Neural cell (in vitro differentiated cells): Measurements from ENCODE around the gene FAM174C. TPM values are rescaled to one million over a fixed set of nuclear protein-coding genes. Genes with fewer than 3 reads are reported as not detected.

Experiments
- H2AFZ ChIP-seq: fragments of 200-600, 300-800 bp; sonication (generic), shearing (Covaris generic); 2 replicates; pipeline ENCODE4 v1.6.0; 2014; ENCODE audit warnings: low read depth, mild to moderate bottlenecking, antibody characterized with exemption, low read length, moderate library complexity
- H3F3A ChIP-seq: fragments of 200-600 bp; shearing (Covaris generic); 2 replicates; pipeline ENCODE4 v1.6.1; 2016; ENCODE audit warnings: mild to moderate bottlenecking, moderate library complexity, mixed read lengths, antibody characterized with exemption, low read length; ENCODE audit not compliant: insufficient read depth, poor library complexity, severe bottlenecking
- H3K27ac ChIP-seq: fragments of 200-600, 300-800 bp; sonication (generic), shearing (Covaris generic); 2 replicates; pipeline ENCODE4 v1.5.1; 2014; ENCODE audit warnings: mild to moderate bottlenecking, low read length, moderate library complexity
- H3K27me3 ChIP-seq: fragments of 300-800, 200-600 bp; sonication (generic), shearing (Covaris generic); 2 replicates; pipeline ENCODE4 v1.6.0; 2014; ENCODE audit warnings: mild to moderate bottlenecking, low read depth, low read length, moderate library complexity; ENCODE audit not compliant: insufficient read depth
- H3K36me3 ChIP-seq: fragments of 300-800, 200-600 bp; sonication (generic), shearing (Covaris generic); 2 replicates; pipeline ENCODE4 v1.5.1; 2014; ENCODE audit warnings: mild to moderate bottlenecking, antibody characterized with exemption, low read length, moderate library complexity; ENCODE audit not compliant: insufficient read depth
- H3K4me2 ChIP-seq: fragments of 300-800, 200-600 bp; sonication (generic), shearing (Covaris generic); 2 replicates; pipeline ENCODE4 v1.6.0; 2014; ENCODE audit warnings: mild to moderate bottlenecking, low read length
- H3K4me3 ChIP-seq: fragments of 300-800, 200-600 bp; sonication (generic), shearing (Covaris generic); 2 replicates; pipeline ENCODE4 v1.5.1; 2014; ENCODE audit warnings: mild to moderate bottlenecking, low read length, moderate library complexity
- H3K79me2 ChIP-seq: fragments of 200-600 bp; shearing (Covaris generic); replicated peaks from 2 replicates; pipeline ENCODE4 v1.6.0; 2014; ENCODE audit warnings: mild to moderate bottlenecking, low read length, moderate library complexity; ENCODE audit not compliant: insufficient read depth
- H3K9ac ChIP-seq: fragments of 300-800, 200-600 bp; sonication (generic), shearing (Covaris generic); 2 replicates; pipeline ENCODE4 v1.6.1; 2016; ENCODE audit warnings: mild to moderate bottlenecking, low read length, mixed read lengths
- H3K9me2 ChIP-seq: fragments of 200-600 bp; shearing (Covaris generic); 2 replicates; pipeline ENCODE4 v1.6.1; 2016; ENCODE audit warnings: mild to moderate bottlenecking, low read length, mixed read lengths; ENCODE audit not compliant: insufficient read depth
- H3K9me3 ChIP-seq: fragments of 200-600, 300-800 bp; sonication (generic), shearing (Covaris generic); 2 replicates; pipeline ENCODE4 v1.6.1; 2016; ENCODE audit warnings: mild to moderate bottlenecking, mixed run types, low read length, moderate library complexity, mixed read lengths
- H4K20me1 ChIP-seq: fragments of 200-600 bp; shearing (Covaris generic); 2 replicates; pipeline ENCODE4 v1.6.1; 2016; ENCODE audit warnings: mild to moderate bottlenecking, mixed run types; ENCODE audit not compliant: insufficient read depth
- EP300 ChIP-seq: fragments of 450-650 bp; conservative IDR thresholded peaks from 2 replicates; pipeline ENCODE4 v1.6.1; 2014; ENCODE audit warnings: antibody characterized with exemption, mild to moderate bottlenecking, moderate library complexity; ENCODE audit not compliant: poor library complexity, severe bottlenecking
- EZH2 ChIP-seq: fragments of 200-600, 300-800 bp; shearing (Covaris generic), sonication (generic); IDR thresholded peaks from 2 replicates; pipeline ENCODE4 v1.6.1; 2014; ENCODE audit warnings: antibody characterized with exemption, low read length, borderline replicate concordance, mild to moderate bottlenecking; ENCODE audit not compliant: insufficient read depth, poor library complexity, severe bottlenecking
- MXI1 ChIP-seq: fragments of 450-650 bp; conservative IDR thresholded peaks from 2 replicates; pipeline ENCODE4 v1.6.1; 2014; ENCODE audit warnings: antibody characterized with exemption, mild to moderate bottlenecking; ENCODE audit not compliant: poor library complexity, severe bottlenecking
- POLR2AphosphoS5 ChIP-seq: IDR thresholded peaks from 2 replicates; pipeline ENCODE4 v1.6.1; 2012
- RAD21 ChIP-seq: fragments of 450-650 bp; conservative IDR thresholded peaks from 2 replicates; pipeline ENCODE4 v1.6.1; 2014; ENCODE audit warnings: antibody characterized with exemption, mild to moderate bottlenecking, moderate library complexity
- SMC3 ChIP-seq: fragments of 450-650 bp; conservative IDR thresholded peaks from 2 replicates; pipeline ENCODE4 v1.6.1; 2014; ENCODE audit warnings: antibody characterized with exemption, mild to moderate bottlenecking, moderate library complexity; ENCODE audit not compliant: poor library complexity
- TAF1 ChIP-seq: IDR thresholded peaks from 2 replicates; pipeline ENCODE4 v1.6.1; 2012; ENCODE audit warnings: low read depth
- polyA plus RNA-seq: library from polyadenylated mRNA; depleted of rRNA; stranded (reverse); fragments of >200 nt; gene quantifications from 2 replicates; pipeline ENCODE4 v1.2.3, GENCODE V29; 2014
- TF ChIP-seq, protein P1 (sequence below): fragments of 450-650 bp; IDR thresholded peaks from 2 replicates; pipeline ENCODE4 v1.5.1; 2014; ENCODE audit warnings: antibody characterized with exemption, mild to moderate bottlenecking, moderate library complexity; ENCODE audit not compliant: poor library complexity, severe bottlenecking
- TF ChIP-seq, protein P2 (sequence below): IDR thresholded peaks from 2 replicates; pipeline ENCODE4 v1.6.1; 2012; ENCODE audit warnings: borderline replicate concordance

The FAM174C gene
- polyA plus RNA-seq, 1 donor from 2014 or later, result 28.4 TPM

DNA sequence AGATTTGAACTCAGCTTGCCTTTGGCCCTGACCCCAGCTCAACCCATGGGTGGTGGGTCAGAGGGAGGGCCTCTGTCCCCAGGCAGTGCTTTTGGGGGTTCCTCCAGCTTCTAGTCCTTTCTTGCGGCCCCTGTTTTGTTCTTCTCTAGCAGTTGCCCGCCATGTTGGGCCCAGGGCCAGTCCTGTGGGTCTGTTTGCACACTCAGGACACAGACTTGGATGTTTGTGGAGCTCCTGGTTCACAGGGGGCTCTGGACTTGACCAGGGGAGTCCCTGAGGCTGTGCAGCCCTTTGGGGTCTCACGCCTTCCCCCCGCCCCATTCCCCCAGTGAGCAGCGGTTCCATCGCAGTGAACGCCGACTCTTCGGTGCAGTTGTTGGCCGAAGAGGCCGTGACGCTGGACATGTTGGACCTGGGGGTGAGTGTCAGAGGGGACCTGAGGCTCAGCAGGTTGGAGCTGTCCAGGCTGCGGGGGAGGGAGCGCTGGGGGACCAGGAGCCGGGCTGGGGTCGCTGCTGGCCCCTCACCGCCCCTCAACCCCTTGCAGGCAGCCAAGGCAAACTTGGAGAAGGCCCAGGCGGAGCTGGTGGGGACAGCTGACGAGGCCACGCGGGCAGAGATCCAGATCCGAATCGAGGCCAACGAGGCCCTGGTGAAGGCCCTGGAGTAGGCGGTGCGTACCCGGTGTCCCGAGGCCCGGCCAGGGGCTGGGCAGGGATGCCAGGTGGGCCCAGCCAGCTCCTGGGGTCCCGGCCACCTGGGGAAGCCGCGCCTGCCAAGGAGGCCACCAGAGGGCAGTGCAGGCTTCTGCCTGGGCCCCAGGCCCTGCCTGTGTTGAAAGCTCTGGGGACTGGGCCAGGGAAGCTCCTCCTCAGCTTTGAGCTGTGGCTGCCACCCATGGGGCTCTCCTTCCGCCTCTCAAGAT, 31.3 kb upstream of the FAM174C start:
- peaks cover 8% of the 10 kb centered on the region for H3K79me2 ChIP-seq
- peak overlapping the region; percentile 30 for H3K4me3 ChIP-seq
- H3F3A ChIP-seq, result no peaks in the 10 kb centered on the region
- peak overlapping the region; percentile 52 for H3K9ac ChIP-seq
- no peak overlapping the region for H2AFZ ChIP-seq
- H3K27ac ChIP-seq, result peak overlapping the region; percentile 55
- no peaks in the 10 kb centered on the region for H4K20me1 ChIP-seq
- TF ChIP-seq TAF1, result no peak
- TF ChIP-seq EZH2, result no peak
- no peak for TF ChIP-seq EP300
- TF ChIP-seq MXI1, result no peak
- TF ChIP-seq, protein P1, sequence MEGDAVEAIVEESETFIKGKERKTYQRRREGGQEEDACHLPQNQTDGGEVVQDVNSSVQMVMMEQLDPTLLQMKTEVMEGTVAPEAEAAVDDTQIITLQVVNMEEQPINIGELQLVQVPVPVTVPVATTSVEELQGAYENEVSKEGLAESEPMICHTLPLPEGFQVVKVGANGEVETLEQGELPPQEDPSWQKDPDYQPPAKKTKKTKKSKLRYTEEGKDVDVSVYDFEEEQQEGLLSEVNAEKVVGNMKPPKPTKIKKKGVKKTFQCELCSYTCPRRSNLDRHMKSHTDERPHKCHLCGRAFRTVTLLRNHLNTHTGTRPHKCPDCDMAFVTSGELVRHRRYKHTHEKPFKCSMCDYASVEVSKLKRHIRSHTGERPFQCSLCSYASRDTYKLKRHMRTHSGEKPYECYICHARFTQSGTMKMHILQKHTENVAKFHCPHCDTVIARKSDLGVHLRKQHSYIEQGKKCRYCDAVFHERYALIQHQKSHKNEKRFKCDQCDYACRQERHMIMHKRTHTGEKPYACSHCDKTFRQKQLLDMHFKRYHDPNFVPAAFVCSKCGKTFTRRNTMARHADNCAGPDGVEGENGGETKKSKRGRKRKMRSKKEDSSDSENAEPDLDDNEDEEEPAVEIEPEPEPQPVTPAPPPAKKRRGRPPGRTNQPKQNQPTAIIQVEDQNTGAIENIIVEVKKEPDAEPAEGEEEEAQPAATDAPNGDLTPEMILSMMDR, result peak; percentile 92
- TF ChIP-seq POLR2AphosphoS5, result no peak
- TF ChIP-seq, protein P2, sequence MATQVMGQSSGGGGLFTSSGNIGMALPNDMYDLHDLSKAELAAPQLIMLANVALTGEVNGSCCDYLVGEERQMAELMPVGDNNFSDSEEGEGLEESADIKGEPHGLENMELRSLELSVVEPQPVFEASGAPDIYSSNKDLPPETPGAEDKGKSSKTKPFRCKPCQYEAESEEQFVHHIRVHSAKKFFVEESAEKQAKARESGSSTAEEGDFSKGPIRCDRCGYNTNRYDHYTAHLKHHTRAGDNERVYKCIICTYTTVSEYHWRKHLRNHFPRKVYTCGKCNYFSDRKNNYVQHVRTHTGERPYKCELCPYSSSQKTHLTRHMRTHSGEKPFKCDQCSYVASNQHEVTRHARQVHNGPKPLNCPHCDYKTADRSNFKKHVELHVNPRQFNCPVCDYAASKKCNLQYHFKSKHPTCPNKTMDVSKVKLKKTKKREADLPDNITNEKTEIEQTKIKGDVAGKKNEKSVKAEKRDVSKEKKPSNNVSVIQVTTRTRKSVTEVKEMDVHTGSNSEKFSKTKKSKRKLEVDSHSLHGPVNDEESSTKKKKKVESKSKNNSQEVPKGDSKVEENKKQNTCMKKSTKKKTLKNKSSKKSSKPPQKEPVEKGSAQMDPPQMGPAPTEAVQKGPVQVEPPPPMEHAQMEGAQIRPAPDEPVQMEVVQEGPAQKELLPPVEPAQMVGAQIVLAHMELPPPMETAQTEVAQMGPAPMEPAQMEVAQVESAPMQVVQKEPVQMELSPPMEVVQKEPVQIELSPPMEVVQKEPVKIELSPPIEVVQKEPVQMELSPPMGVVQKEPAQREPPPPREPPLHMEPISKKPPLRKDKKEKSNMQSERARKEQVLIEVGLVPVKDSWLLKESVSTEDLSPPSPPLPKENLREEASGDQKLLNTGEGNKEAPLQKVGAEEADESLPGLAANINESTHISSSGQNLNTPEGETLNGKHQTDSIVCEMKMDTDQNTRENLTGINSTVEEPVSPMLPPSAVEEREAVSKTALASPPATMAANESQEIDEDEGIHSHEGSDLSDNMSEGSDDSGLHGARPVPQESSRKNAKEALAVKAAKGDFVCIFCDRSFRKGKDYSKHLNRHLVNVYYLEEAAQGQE, result no peak
- peak; percentile 75 for TF ChIP-seq SMC3
- peak; percentile 82 for TF ChIP-seq RAD21
- no peaks in the 10 kb centered on the region for H3K9me3 ChIP-seq
- H3K27me3 ChIP-seq, result no peaks in the 10 kb centered on the region
- H3K4me2 ChIP-seq, result no peak overlapping the region
- H3K36me3 ChIP-seq, result no peaks in the 10 kb centered on the region
- no peaks in the 10 kb centered on the region for H3K9me2 ChIP-seq

DNA sequence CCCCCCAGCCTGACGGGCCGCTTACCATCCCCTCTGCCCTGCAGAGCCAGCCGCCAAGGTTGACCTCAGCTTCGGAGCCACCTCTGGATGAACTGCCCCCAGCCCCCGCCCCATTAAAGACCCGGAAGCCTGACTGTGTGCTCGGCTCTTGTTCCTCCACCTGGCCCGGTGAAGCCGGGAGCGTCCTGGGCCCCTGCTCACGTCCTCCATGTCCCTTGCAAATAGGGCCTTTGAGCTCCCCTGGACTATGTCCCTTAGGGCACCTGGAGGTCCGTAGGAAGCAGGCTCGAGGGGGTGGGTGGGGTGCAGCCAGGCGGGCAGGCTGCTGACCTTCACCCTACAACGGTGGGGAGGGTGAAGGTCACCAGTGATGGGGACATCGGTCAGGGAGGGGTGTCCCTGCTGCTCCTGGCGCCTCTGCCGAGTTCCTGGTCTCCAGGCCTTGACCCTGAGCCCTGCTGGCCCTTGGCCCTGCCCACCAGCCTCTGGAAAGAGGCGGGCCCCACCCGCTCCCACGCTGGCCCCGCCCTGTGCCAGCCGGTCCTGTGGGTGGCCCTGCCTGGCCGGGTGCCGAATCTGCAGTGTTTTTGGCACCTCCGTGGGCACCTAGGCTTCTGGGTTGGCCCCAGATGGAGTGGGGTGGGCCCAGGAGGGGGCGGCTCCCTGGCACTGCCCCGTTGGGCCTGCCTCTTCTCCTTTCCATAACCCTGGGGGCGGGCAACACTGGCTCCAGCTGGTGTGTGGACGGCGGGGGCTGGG, 30.5 kb upstream of the FAM174C start:
- no peaks in the 10 kb centered on the region for H3K27me3 ChIP-seq
- H3K4me2 ChIP-seq, result no peak overlapping the region
- no peaks in the 10 kb centered on the region for H3K9me3 ChIP-seq
- no peaks in the 10 kb centered on the region for H3K9me2 ChIP-seq
- H3F3A ChIP-seq, result no peaks in the 10 kb centered on the region
- H3K9ac ChIP-seq, result peak overlapping the region; percentile 52
- H3K79me2 ChIP-seq, result peaks cover 10% of the 10 kb centered on the region
- TF ChIP-seq, protein P2, result no peak
- TF ChIP-seq POLR2AphosphoS5, result no peak
- no peak for TF ChIP-seq MXI1
- TF ChIP-seq EP300, result no peak
- TF ChIP-seq SMC3, result no peak
- no peak for TF ChIP-seq RAD21
- TF ChIP-seq EZH2, result no peak
- TF ChIP-seq TAF1, result no peak
- TF ChIP-seq, protein P1, result no peak
- H2AFZ ChIP-seq, result no peak overlapping the region
- H4K20me1 ChIP-seq, result no peaks in the 10 kb centered on the region
- H3K27ac ChIP-seq, result peak overlapping the region; percentile 55
- H3K4me3 ChIP-seq, result peak overlapping the region; percentile 30
- H3K36me3 ChIP-seq, result no peaks in the 10 kb centered on the region
